Measurements from ENCODE around the gene VEZF1.

The VEZF1 gene, protein sequence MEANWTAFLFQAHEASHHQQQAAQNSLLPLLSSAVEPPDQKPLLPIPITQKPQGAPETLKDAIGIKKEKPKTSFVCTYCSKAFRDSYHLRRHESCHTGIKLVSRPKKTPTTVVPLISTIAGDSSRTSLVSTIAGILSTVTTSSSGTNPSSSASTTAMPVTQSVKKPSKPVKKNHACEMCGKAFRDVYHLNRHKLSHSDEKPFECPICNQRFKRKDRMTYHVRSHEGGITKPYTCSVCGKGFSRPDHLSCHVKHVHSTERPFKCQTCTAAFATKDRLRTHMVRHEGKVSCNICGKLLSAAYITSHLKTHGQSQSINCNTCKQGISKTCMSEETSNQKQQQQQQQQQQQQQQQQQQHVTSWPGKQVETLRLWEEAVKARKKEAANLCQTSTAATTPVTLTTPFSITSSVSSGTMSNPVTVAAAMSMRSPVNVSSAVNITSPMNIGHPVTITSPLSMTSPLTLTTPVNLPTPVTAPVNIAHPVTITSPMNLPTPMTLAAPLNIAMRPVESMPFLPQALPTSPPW

GRCh38 chr17:57987581-57988300 lies at the start of gene VEZF1:
Gene VEZF1 (minus strand): TSS chr17:57988254. CDS start chr17:57988111, 143 bp downstream.
- DNase-seq = peak; percentile 82

GRCh38 chr17:58032691-58033415 lies 44.8 kb upstream of the VEZF1 start:
- DNase-seq = no peak

- DNase-seq = no peak
Measured at GRCh38 chr17:58028578-58028977, 40.5 kb upstream of the VEZF1 start.

GRCh38 chr17:58020401-58020800 lies 32.3 kb upstream of the VEZF1 start:
- no peak for DNase-seq

GRCh38 chr17:58019521-58019920 lies 31.5 kb upstream of the VEZF1 start:
- no peak for DNase-seq

DNA sequence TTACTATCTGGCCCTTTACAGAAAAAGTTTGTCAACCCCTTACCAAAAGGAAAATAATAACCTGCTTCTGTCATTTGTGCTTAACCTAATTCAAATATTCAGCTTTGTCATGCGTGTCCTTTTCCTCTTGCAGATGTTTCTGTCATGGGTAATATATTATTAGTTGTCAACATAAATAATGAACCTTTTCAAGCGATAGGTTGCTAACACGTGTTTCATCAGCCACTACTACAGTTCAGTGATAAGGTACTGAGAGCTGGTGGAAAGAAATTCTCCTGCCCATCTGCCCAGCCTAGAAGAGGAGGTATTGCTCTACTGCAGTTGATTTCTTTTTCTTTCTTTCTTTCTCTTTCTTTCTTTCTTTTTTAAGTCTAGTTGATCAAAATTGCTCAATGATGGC lies 31.0 kb upstream of the VEZF1 start:
- no peak for DNase-seq

- DNase-seq = no peak
Measured at GRCh38 chr17:58010067-58010799, 22.2 kb upstream of the VEZF1 start.

GRCh38 chr17:58007781-58008706 lies 20.0 kb upstream of the VEZF1 start:
- DNase-seq = no peak

GRCh38 chr17:58006924-58007780 lies 19.1 kb upstream of the VEZF1 start, which contains the start of gene SRSF1:
Gene SRSF1 (minus strand): TSS chr17:58007246. CDS start chr17:58007137, 109 bp downstream.
- DNase-seq = peak; percentile 97

GRCh38 chr17:58006560-58006923 lies 18.5 kb upstream of the VEZF1 start:
- peak; percentile 67 for DNase-seq

- DNase-seq = no peak
Measured at GRCh38 chr17:58005728-58006559, 17.9 kb upstream of the VEZF1 start.

DNA sequence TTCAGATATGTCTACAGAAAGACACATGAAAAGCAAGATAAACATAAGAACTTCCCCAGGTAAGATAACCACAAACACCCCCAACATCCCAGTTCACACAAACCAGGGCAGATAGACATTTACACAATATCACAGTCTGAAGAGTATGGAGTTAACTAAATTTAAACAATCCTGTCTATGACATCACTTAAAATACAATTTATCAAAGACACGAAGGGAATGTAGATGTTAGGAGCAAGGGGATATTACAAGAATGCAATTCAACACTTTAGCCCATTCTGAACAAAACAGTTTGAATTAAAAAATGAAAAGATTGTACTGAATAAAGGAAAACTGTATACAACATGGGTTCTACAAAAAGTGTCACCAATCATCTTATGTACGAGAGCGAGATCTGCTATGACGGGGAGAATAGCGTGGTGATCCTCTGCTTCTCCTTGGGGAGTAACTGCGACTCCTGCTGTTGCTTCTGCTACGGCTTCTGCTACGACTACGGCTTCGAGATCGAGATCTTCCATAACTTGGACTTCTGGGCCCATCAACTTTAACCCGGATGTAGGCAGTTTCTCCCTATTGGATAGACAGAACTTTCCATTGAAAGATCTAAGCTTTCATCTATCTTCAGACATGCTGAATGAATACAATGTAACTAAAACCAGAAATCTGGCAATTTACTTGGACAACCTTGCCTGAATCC lies 17.1 kb upstream of the VEZF1 start:
- no peak for DNase-seq

GRCh38 chr17:58004060-58004459 lies 16.0 kb upstream of the VEZF1 start:
- DNase-seq = no peak

DNA sequence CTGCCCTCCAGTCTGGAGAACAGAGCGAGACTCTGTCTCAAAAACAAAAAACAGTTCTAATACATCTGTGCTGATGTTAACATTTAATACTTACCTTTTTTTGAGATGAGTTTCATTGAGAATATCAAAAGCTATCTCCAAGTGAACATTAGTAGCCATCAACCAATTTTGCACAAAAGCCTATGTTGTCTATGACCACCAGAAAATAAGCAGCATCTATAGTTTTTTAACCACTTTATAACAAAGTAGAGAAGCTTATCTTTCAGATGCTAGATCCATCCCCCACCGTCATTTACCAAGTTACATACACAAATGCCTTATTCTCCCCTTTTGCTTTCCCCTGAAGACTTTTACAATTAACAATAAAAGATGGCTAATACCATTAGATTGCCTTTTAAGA lies 14.9 kb upstream of the VEZF1 start:
- no peak for DNase-seq

DNA sequence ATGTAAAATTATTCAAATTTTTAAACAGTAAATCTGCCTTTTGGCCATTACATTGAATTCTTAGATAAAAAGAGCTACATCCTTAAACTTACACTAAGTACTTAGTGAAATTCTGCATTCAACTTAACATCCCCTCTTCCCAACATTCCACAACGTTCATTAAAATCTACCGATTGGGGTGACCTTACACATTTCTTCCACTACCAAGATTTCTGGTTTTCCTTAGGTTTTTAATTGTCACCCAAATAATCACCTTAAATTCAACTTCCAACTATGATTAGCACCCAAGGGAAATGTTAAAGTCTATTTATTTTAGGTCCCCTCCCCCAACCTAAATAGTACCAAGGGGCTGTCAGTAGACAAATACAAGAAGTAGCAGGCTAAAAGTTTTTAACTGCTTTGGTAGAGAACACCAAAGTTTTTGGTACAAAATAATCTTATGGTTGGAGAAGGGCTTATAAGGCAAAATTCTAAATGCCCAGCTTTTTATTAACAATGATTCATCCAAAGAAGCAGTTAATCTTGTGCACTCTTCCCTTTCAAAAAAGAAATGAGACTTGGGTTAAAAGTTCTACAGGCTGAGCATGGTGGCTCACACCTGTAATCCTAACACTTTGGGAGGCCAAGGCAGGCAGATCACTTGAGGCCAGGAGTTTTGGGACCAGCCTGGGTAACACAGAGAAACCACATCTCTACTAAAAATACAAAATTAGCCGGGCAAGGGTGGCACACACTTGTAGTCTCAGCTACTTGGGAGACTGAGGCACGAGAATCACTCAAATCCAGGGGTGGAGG lies 14.3 kb upstream of the VEZF1 start:
- DNase-seq = no peak

- DNase-seq = no peak
Measured at GRCh38 chr17:58001461-58002124, 13.5 kb upstream of the VEZF1 start.

GRCh38 chr17:57999496-58000017 lies 11.5 kb upstream of the VEZF1 start:
- no peak for DNase-seq
